Tibial artery (tissue), 4 donors: Measurements from ENCODE around the gene SPRR2G.

Source experiments
- DNase-seq, 2 donors: peaks; one replicate each; pipeline ENCODE4 v3.0.0-alpha.2; 2019
- H3K27ac ChIP-seq, 2 donors: fragments of 200-600 bp; sonication (generic) in 1 of 2; 1 replicate in 1 of 2; 2 replicates in 1 of 2; pipeline ENCODE4 v1.5.1; 2018 to 2019; ENCODE audit warnings: mild to moderate bottlenecking in 1 of 2
- H3K27me3 ChIP-seq, 2 donors: fragments of 200-600 bp; sonication (generic) in 1 of 2; one replicate each; pipeline versions ENCODE4 v1.5.1 to v1.6.0; 2016 to 2019
- H3K36me3 ChIP-seq, 3 donors: fragments of 200-600 bp; sonication (generic) in 2 of 3; one replicate each; pipeline ENCODE4 v1.5.1; 2016 to 2019; ENCODE audit warnings: mild to moderate bottlenecking in 2 of 3
- H3K4me1 ChIP-seq, 4 donors: fragments of 200-600 bp; sonication (generic) in 2 of 4; 1 replicate in 3 of 4; 2 replicates in 1 of 4; pipeline ENCODE4 v1.5.1; 2016 to 2019
- H3K4me3 ChIP-seq, 2 donors: fragments of 200-600 bp; sonication (generic) in 1 of 2; 1 replicate in 1 of 2; 2 replicates in 1 of 2; pipeline ENCODE4 v1.5.1; 2018 to 2019; ENCODE audit warnings: mild to moderate bottlenecking in 2 of 2
- H3K9me3 ChIP-seq, 3 donors: fragments of 200-600 bp; sonication (generic) in 1 of 3; one replicate each; pipeline ENCODE4 v1.5.1; 2016 to 2019
- intact Hi-C: fragments of 100-400 bp; cut with DNase I; formaldehyde crosslinking; loops from one replicate; pipeline ENCODE4 v1.15.0; 2023; ENCODE audit warnings: low total_unique reads
- TF ChIP-seq, protein P1 (sequence below), 2 experiments: fragments of 200-600 bp in 1 of 2; fragments of 450-650 bp in 1 of 2; IDR thresholded peaks; one replicate each; pipeline ENCODE4 v1.5.1; 2017 to 2019; ENCODE audit warnings: antibody characterized with exemption in 2 of 2, mild to moderate bottlenecking in 1 of 2, moderate library complexity in 1 of 2

The SPRR2G gene

GRCh38 chr1:153180556-153180955 lies 29.9 kb upstream of the SPRR2G start:
- H3K4me1 ChIP-seq: no peaks in the 10 kb centered on the region
- DNase-seq: no peak
- H3K27me3 ChIP-seq: no peaks in the 10 kb centered on the region
- no peak overlapping the region for H3K4me3 ChIP-seq
- TF ChIP-seq, protein P1, sequence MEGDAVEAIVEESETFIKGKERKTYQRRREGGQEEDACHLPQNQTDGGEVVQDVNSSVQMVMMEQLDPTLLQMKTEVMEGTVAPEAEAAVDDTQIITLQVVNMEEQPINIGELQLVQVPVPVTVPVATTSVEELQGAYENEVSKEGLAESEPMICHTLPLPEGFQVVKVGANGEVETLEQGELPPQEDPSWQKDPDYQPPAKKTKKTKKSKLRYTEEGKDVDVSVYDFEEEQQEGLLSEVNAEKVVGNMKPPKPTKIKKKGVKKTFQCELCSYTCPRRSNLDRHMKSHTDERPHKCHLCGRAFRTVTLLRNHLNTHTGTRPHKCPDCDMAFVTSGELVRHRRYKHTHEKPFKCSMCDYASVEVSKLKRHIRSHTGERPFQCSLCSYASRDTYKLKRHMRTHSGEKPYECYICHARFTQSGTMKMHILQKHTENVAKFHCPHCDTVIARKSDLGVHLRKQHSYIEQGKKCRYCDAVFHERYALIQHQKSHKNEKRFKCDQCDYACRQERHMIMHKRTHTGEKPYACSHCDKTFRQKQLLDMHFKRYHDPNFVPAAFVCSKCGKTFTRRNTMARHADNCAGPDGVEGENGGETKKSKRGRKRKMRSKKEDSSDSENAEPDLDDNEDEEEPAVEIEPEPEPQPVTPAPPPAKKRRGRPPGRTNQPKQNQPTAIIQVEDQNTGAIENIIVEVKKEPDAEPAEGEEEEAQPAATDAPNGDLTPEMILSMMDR (IDR thresholded peaks at IDR 0.05): no peak
- no peaks in the 10 kb centered on the region for H3K36me3 ChIP-seq
- intact Hi-C loops: no loop called here
- H3K9me3 ChIP-seq: peaks cover 0 to 9% (median 3%) of the 10 kb centered on the region in 3 donors
- no peak overlapping the region for H3K27ac ChIP-seq

- Histone ChIP-seq H3K27ac (no peak overlapping the region), H3K27me3 (no peaks in the 10 kb centered on the region), H3K4me1 (no peaks in the 10 kb centered on the region), H3K36me3 (no peaks in the 10 kb centered on the region), H3K9me3 (peaks cover 0 to 4% (median 3%) of the 10 kb centered on the region in 3 donors), H3K4me3 (no peak overlapping the region)
- DNase-seq: no peak
- intact Hi-C loops: no loop called here
- TF ChIP-seq, protein P1 (IDR thresholded peaks at IDR 0.05): no peak
Observed at GRCh38 chr1:153178922-153179321, 28.2 kb upstream of the SPRR2G start.

GRCh38 chr1:153174624-153175023 lies 23.9 kb upstream of the SPRR2G start:
- no peaks in the 10 kb centered on the region for H3K27me3 ChIP-seq
- no peak for DNase-seq
- no peaks in the 10 kb centered on the region for H3K36me3 ChIP-seq
- no peaks in the 10 kb centered on the region for H3K4me1 ChIP-seq
- intact Hi-C loops: no loop called here
- no peaks in the 10 kb centered on the region for H3K9me3 ChIP-seq
- no peak overlapping the region for H3K27ac ChIP-seq
- TF ChIP-seq, protein P1 (IDR thresholded peaks at IDR 0.05): no peak
- H3K4me3 ChIP-seq: no peak overlapping the region

GRCh38 chr1:153168686-153169085 lies 18.0 kb upstream of the SPRR2G start:
- Histone ChIP-seq H3K27me3 (no peaks in the 10 kb centered on the region), H3K4me1 (no peaks in the 10 kb centered on the region), H3K4me3 (no peak overlapping the region), H3K9me3 (no peaks in the 10 kb centered on the region), H3K27ac (no peak overlapping the region), H3K36me3 (no peaks in the 10 kb centered on the region)
- intact Hi-C loops: no loop called here
- no peak for DNase-seq
- TF ChIP-seq, protein P1 (IDR thresholded peaks at IDR 0.05): no peak

DNA sequence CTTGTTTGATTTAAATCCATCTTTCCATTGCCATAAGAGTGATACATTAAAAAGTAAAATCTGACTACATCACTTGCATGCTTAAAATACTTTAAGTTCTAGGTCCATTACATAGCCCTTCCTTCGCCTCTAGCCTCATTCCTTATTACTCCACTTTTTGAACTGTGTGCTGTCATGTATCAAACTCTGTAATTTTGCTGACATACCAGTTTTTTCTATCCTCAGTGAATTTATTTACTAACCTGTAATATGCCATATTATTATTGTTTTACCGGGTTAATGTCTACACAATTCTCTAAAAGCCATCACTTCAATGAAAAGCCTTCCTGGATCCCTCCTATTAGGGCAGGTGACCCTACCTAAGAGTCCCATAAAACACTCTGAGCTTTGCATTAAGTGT lies 4.9 kb upstream of the SPRR2G start:
- no peaks in the 10 kb centered on the region for H3K27me3 ChIP-seq
- TF ChIP-seq, protein P1 (IDR thresholded peaks at IDR 0.05): no peak
- no peaks in the 10 kb centered on the region for H3K4me1 ChIP-seq
- peaks cover 0 to 6% (median 0%) of the 10 kb centered on the region in 3 donors for H3K9me3 ChIP-seq
- H3K4me3 ChIP-seq: no peak overlapping the region
- intact Hi-C loops: no loop called here
- H3K27ac ChIP-seq: no peak overlapping the region
- no peaks in the 10 kb centered on the region for H3K36me3 ChIP-seq
- no peak for DNase-seq

DNA sequence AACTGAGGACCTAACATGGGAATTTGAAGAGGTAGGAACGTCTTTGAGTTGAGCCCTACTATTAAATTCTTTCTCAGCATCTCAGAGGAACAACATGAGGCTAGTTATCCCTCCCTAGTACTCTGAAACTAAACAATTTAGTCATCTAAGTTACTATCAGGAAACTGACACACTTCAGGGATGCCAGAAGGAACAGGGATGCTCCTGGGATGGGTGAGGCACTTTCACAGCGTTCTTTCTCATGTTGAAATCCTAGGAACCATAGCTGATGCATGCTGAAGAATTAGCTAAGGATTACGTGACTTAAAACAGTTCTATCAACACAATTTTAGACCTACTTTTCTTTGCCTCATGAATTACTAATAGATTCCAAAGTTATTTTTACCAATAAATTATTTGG lies 1.8 kb upstream of the SPRR2G start:
- TF ChIP-seq, protein P1 (IDR thresholded peaks at IDR 0.05): no peak
- H3K36me3 ChIP-seq: no peaks in the 10 kb centered on the region
- intact Hi-C loops: no loop called here
- no peaks in the 10 kb centered on the region for H3K27me3 ChIP-seq
- H3K27ac ChIP-seq: no peak overlapping the region
- H3K9me3 ChIP-seq: no peaks in the 10 kb centered on the region
- DNase-seq: no peak
- no peaks in the 10 kb centered on the region for H3K4me1 ChIP-seq
- no peak overlapping the region for H3K4me3 ChIP-seq
